ENCODE results near the gene TPCN1. TPM values are rescaled to one million over a fixed set of nuclear protein-coding genes. Genes with fewer than 3 reads are reported as not detected.

Gene TPCN1
- total and polyA plus RNA-seq, 2 of the 13 experiments (the other 11 are each of a cell fraction or from before 2014, with no cell fraction given), result 8.0 to 26.8 TPM

DNA sequence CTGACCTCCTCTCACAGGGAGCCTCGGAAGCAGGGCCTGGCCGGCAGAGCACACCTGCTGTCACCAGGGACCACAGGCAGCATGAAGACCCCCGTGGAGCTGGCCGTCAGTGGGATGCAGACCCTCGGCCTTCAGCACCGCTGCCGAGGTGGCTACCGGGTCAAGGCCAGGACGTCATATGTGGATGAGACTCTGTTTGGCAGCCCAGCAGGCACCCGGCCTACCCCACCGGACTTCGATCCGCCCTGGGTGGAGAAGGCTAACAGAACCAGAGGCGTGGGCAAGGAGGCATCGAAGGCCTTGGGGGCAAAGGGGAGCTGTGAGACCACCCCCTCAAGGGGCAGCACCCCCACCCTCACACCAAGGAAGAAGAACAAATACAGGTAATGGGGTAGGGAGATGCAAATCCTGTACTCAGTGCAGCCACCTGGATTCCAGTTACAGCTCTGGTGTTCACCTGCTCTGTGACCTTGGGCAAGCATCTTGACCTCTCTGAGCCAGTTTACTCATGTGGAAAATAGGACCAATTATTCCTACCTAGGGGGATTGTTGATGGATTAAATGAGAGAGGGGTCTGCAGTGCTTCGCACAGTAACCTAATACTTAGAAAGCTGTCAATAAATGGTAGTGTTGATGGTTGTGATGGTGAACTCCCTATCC lies 34.5 kb upstream of the TPCN1 start:
- H3K4me2 ChIP-seq (ENCODE audit: low read depth, low read length), result peak overlapping the region; percentile 80
- H3K4me1 ChIP-seq (ENCODE audit: insufficient read depth, low read length), result peaks cover 34% of the 10 kb centered on the region
- H3K27me3 ChIP-seq (ENCODE audit: control insufficient read depth in 1 of 2, insufficient read depth in 2 of 2, low read length in 2 of 2), result no peaks in the 10 kb centered on the region
- no peak for FAIRE-seq
- H3K4me3 ChIP-seq (replicated peaks in 1 of 3; ENCODE audit: insufficient read depth in 1 of 3, low read depth in 2 of 3, low read length in 3 of 3), result peak overlapping the region; percentile 70 to 96 (median 86); a peak in 5 of 6 replicates
- ChIA-PET POLR2A (interaction anchor here (1.2 to 2.2 kb wide), 3 partner anchors 19 to 60 kb away, joined by 4 to 14 read pairs (median 13); no protein-coding TSS in a partner anchor), CTCF (ENCODE audit: low intra/inter-chr PET ratio, low total read pairs) (no interaction called here)
- peak overlapping the region; percentile 93 for H3K27ac ChIP-seq (ENCODE audit: extremely low read length, insufficient read depth, low read length)
- intact Hi-C loops (cut with micrococcal nuclease; ENCODE audit: unreplicated experiment), result no loop called here
- no peaks in the 10 kb centered on the region for H3K9me3 ChIP-seq (ENCODE audit: low read length)
- H3K36me3 ChIP-seq (replicated peaks in 1 of 2; ENCODE audit: control insufficient read depth in 1 of 2, insufficient read depth in 2 of 2, low read length in 2 of 2), result peaks cover 10 to 20% of the 10 kb centered on the region in 2 experiments; a peak in 4 of 5 replicates
- 15% methylated on average over 8 of the region's 16 CpGs for WGBS (ENCODE audit: low lambda C conversion rate)
- peak overlapping the region; percentile 98 for H3K9ac ChIP-seq (ENCODE audit: insufficient read depth, low read depth, low read length)
- in situ Hi-C loops (cut with HindIII; ENCODE audit: extremely low pct_ligation_motif_present, low pct_unique_long_range_greater_than_20kb), result no loop called here
- no peaks in the 10 kb centered on the region; the same call in 1 of the 2 replicates for H4K20me1 ChIP-seq (ENCODE audit: insufficient read depth, low read length)
- no TSS peak for BruUV-seq (replicated peaks)
- no peak; the same call in 2 of the 3 replicates for ATAC-seq
- H3K79me2 ChIP-seq (ENCODE audit: insufficient read depth, low read length), result peaks cover 50% of the 10 kb centered on the region
- no peak overlapping the region for H2AFZ ChIP-seq (ENCODE audit: low read length)
- no peak for DNase-seq (ENCODE audit: low spot score)
- 0 out of 2 replicates have a peak, but pooled peaks have one; percentile 24 for TF ChIP-seq MEF2D (CRISPR knock-in tag; IDR thresholded peaks at IDR 0.05)
- TF ChIP-seq NFYB (CRISPR knock-in tag; IDR thresholded peaks at IDR 0.05), result no peak
- no peak for TF ChIP-seq ZNF543 (CRISPR knock-in tag; IDR thresholded peaks at IDR 0.05)
- TF ChIP-seq PHF20 (CRISPR knock-in tag; IDR thresholded peaks at IDR 0.05), result 0 out of 2 replicates have a peak, but pooled peaks have one; percentile 30
- no peak for TF ChIP-seq LCORL (IDR thresholded peaks at IDR 0.05)
- peak; percentile 37; the same call in 1 of the 2 replicates for TF ChIP-seq LCORL (CRISPR knock-in tag; IDR thresholded peaks at IDR 0.05)
- TF ChIP-seq, protein P1, sequence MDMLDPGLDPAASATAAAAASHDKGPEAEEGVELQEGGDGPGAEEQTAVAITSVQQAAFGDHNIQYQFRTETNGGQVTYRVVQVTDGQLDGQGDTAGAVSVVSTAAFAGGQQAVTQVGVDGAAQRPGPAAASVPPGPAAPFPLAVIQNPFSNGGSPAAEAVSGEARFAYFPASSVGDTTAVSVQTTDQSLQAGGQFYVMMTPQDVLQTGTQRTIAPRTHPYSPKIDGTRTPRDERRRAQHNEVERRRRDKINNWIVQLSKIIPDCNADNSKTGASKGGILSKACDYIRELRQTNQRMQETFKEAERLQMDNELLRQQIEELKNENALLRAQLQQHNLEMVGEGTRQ (IDR thresholded peaks at IDR 0.05; ENCODE audit: low read depth, low read length), result no peak
- TF ChIP-seq, protein P1 (CRISPR knock-in tag; IDR thresholded peaks at IDR 0.05; ENCODE audit: borderline replicate concordance), result no peak
- no peak for TF ChIP-seq SMAD3 (CRISPR knock-in tag; IDR thresholded peaks at IDR 0.05)
- TF ChIP-seq KDM2A (CRISPR knock-in tag; IDR thresholded peaks at IDR 0.05; ENCODE audit: borderline replicate concordance, low read depth), result peak; percentile 22; the same call in 1 of the 2 replicates
- TF ChIP-seq, protein P2, sequence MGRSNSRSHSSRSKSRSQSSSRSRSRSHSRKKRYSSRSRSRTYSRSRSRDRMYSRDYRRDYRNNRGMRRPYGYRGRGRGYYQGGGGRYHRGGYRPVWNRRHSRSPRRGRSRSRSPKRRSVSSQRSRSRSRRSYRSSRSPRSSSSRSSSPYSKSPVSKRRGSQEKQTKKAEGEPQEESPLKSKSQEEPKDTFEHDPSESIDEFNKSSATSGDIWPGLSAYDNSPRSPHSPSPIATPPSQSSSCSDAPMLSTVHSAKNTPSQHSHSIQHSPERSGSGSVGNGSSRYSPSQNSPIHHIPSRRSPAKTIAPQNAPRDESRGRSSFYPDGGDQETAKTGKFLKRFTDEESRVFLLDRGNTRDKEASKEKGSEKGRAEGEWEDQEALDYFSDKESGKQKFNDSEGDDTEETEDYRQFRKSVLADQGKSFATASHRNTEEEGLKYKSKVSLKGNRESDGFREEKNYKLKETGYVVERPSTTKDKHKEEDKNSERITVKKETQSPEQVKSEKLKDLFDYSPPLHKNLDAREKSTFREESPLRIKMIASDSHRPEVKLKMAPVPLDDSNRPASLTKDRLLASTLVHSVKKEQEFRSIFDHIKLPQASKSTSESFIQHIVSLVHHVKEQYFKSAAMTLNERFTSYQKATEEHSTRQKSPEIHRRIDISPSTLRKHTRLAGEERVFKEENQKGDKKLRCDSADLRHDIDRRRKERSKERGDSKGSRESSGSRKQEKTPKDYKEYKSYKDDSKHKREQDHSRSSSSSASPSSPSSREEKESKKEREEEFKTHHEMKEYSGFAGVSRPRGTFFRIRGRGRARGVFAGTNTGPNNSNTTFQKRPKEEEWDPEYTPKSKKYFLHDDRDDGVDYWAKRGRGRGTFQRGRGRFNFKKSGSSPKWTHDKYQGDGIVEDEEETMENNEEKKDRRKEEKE (IDR thresholded peaks at IDR 0.05), result no peak
- TF ChIP-seq ZNF121 (CRISPR knock-in tag; IDR thresholded peaks at IDR 0.05), result no peak
- no peak for TF ChIP-seq PAF1 (CRISPR knock-in tag; IDR thresholded peaks at IDR 0.05)
- no peak for TF ChIP-seq FOSL1 (CRISPR knock-in tag; IDR thresholded peaks at IDR 0.05; ENCODE audit: borderline replicate concordance)
- TF ChIP-seq FOXK2 (IDR thresholded peaks at IDR 0.05), result no peak
- TF ChIP-seq ZNF577 (CRISPR knock-in tag; IDR thresholded peaks at IDR 0.05; ENCODE audit: borderline replicate concordance, low read depth), result no peak
- TF ChIP-seq ZNF616 (CRISPR knock-in tag; IDR thresholded peaks at IDR 0.05; ENCODE audit: low read depth), result no peak
- TF ChIP-seq SKI (IDR thresholded peaks at IDR 0.05; ENCODE audit: partially characterized antibody), result no peak
- no peak for TF ChIP-seq HNF4G (IDR thresholded peaks at IDR 0.05; ENCODE audit: borderline replicate concordance, low read depth, low read length)
- no peak for TF ChIP-seq HNF4G (CRISPR knock-in tag; IDR thresholded peaks at IDR 0.05; ENCODE audit: borderline replicate concordance, low read depth)
- TF ChIP-seq ZC3H4 (CRISPR knock-in tag; IDR thresholded peaks at IDR 0.05; ENCODE audit: borderline replicate concordance), result no peak
